MCF 10A (cell line): ENCODE results near the gene NUTM2B. TPM values are rescaled to one million over a fixed set of nuclear protein-coding genes. Genes with fewer than 3 reads are reported as not detected.
"Not testable (repeated sequence)": the region's sequence is repeated elsewhere in the genome, so short reads cannot be mapped to it uniquely, and the experiment has no call there.

Experiments used
- BruUV-seq: library from RNA; stranded (reverse); fragments of 400-500 nt; replicated peaks from 2 replicates; lab custom pipeline; 2021; lab: Mats Ljungman, UMichigan
- CTCF ChIA-PET: fragments of 300-600 bp; sonication (Branson Sonifier 250); formaldehyde crosslinking; extraction: SDS; loops from one replicate; lab custom pipeline; 2021; ENCODE audit warnings: antibody characterized with exemption, inconsistent platforms; lab: Yijun Ruan, JAX
- POLR2A ChIA-PET: fragments of 300-600, 350-650 bp; sonication (Branson Sonifier 250); formaldehyde crosslinking; extraction: SDS; loops from one replicate; lab custom pipeline; 2020; ENCODE audit warnings: antibody characterized with exemption, inconsistent platforms; lab: Yijun Ruan, JAX
- DNase-seq: peaks from one replicate; pipeline ENCODE4 v3.0.0-alpha.2; 2018; ENCODE audit not compliant: unreplicated experiment
- H3K27ac Mint-ChIP-seq: one replicate; pipeline ENCODE4 v1.8.0; 2022; ENCODE audit warnings: mild to moderate bottlenecking, low read depth, mixed read lengths; ENCODE audit not compliant: unreplicated experiment
- H3K27me3 Mint-ChIP-seq: one replicate; pipeline ENCODE4 v1.8.0; 2022; ENCODE audit warnings: mixed read lengths; ENCODE audit not compliant: insufficient read depth, unreplicated experiment
- H3K36me3 Mint-ChIP-seq: one replicate; pipeline ENCODE4 v1.8.0; 2022; ENCODE audit warnings: mild to moderate bottlenecking, moderate library complexity, mixed read lengths; ENCODE audit not compliant: insufficient read depth, unreplicated experiment
- H3K4me1 Mint-ChIP-seq: one replicate; pipeline ENCODE4 v1.8.0; 2022; ENCODE audit warnings: mixed read lengths; ENCODE audit not compliant: insufficient read depth, unreplicated experiment
- H3K4me3 Mint-ChIP-seq: one replicate; pipeline ENCODE4 v1.8.0; 2022; ENCODE audit warnings: mild to moderate bottlenecking, moderate library complexity, mixed read lengths; ENCODE audit not compliant: unreplicated experiment
- H3K9me3 Mint-ChIP-seq: one replicate; pipeline ENCODE4 v1.8.0; 2022; ENCODE audit warnings: mixed read lengths; ENCODE audit not compliant: unreplicated experiment
- intact Hi-C: fragments of 100-400 bp; cut with micrococcal nuclease; formaldehyde crosslinking; loops from 2 replicates; pipeline ENCODE4 v1.14.1; 2022
- total RNA-seq: library from RNA; stranded (reverse); gene quantifications from 2 replicates; pipeline ENCODE4 v1.2.3, GENCODE V29; 2022
- TF ChIP-seq, protein P1 (sequence below): fragments of 200-600 bp; IDR thresholded peaks from one replicate; pipeline ENCODE4 v1.8.0; 2022; ENCODE audit warnings: antibody characterized with exemption, mild to moderate bottlenecking; ENCODE audit not compliant: unreplicated experiment

NUTM2B gene
- total RNA-seq, 1 experiment from 2014 or later = 0.49 TPM

- CTCF ChIA-PET, H3K36me3 Mint-ChIP-seq, POLR2A ChIA-PET, H3K4me3 Mint-ChIP-seq, H3K27me3 Mint-ChIP-seq, intact Hi-C loops, H3K4me1 Mint-ChIP-seq, H3K9me3 Mint-ChIP-seq, H3K27ac Mint-ChIP-seq, BruUV-seq, DNase-seq: not testable (repeated sequence)
Observed at GRCh38 chr10:79720000-79720399, 17.0 kb downstream of the NUTM2B start.

DNA sequence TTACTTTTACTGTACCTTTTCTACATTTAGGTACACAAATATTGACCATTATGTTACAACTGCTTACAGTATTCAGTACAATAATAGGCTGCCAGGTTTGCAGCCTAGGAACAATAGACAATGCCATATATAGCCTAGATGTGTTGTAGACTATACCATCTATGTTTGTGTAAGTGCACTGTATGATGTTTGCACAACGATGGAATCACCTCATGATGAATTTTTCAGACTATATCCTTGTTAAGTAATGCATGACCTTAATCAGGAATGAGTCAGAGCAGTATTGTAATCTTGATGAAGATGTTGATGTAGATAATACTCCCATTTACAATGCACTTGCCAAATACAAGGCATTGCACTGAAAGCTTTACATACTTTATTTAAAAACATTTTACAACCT is 23.6 kb downstream of the NUTM2B start:
- H3K4me3 Mint-ChIP-seq, intact Hi-C loops, CTCF ChIA-PET, H3K36me3 Mint-ChIP-seq, POLR2A ChIA-PET, H3K9me3 Mint-ChIP-seq, H3K27ac Mint-ChIP-seq, H3K4me1 Mint-ChIP-seq, BruUV-seq, H3K27me3 Mint-ChIP-seq: not testable (repeated sequence)
- DNase-seq = peak; percentile 45

DNA sequence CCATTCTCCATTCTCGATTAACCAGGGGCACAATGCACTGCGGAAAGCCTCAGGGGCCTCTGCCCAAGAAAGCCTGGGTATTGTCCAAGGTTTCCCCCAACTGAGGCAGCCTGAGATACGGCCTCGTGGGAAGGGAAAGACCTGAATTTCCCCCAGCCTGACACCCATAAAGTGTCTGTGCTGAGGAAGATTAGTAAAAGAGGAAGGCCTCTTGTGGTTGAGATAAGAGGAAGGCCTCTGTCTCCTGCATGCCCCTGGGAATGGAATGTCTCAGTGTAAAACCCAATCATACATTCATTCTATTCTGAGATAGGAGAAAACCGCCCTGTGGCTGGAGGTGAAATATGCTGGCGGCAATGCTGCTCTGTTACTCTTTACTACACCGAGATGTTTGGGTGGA is 41.8 kb downstream of the NUTM2B start:
- H3K27me3 Mint-ChIP-seq, intact Hi-C loops, POLR2A ChIA-PET, H3K4me1 Mint-ChIP-seq, CTCF ChIA-PET, BruUV-seq, H3K9me3 Mint-ChIP-seq, H3K27ac Mint-ChIP-seq, DNase-seq, H3K4me3 Mint-ChIP-seq: not testable (repeated sequence)
- H3K36me3 Mint-ChIP-seq = peaks cover 18% of the 10 kb centered on the region

DNA sequence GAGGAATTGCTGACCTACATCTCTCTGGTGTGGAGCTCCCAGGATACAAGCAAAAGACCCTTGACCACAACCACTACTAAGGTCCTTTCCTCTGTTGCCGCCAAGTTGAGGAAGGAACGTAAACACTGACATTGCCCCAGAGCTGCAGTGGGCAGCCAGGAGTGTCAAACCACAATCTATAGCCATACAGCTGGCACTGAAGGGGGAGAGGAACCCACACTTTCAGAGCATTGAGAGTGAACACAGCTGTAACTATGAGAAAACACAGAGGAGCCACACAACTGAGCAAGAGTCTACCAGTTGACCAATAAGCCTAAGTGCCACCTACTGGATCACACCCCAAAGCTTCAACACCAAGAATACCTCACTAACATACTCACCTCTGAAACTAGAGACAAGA is 45.5 kb downstream of the NUTM2B start:
- BruUV-seq, CTCF ChIA-PET, H3K4me1 Mint-ChIP-seq, DNase-seq, H3K27me3 Mint-ChIP-seq, H3K36me3 Mint-ChIP-seq, POLR2A ChIA-PET, H3K27ac Mint-ChIP-seq, H3K4me3 Mint-ChIP-seq, H3K9me3 Mint-ChIP-seq, intact Hi-C loops: not testable (repeated sequence)

DNA sequence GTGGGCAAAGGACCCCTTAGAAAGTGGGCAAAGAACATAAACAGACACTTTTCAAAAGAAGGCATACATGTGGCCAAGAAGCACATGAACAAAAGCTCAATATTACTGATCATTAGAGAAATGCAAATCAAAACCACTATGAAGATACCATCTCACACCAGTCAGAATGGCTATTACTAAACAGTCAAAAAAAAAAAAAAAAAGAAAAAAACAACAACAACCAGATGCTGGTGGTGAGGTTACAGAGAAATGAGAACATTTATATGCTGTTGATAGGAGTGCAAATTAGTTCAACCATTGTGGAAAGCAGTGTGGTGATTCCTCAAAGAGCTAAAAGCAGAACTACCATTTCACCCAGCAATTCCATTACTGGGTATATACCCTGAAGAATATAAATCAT is 50.6 kb downstream of the NUTM2B start:
- H3K27ac Mint-ChIP-seq, CTCF ChIA-PET, DNase-seq, H3K27me3 Mint-ChIP-seq, BruUV-seq, H3K4me3 Mint-ChIP-seq, intact Hi-C loops, H3K4me1 Mint-ChIP-seq, POLR2A ChIA-PET, H3K9me3 Mint-ChIP-seq: not testable (repeated sequence)
- peaks cover 17% of the 10 kb centered on the region for H3K36me3 Mint-ChIP-seq

GRCh38 chr10:79758297-79758993 is 55.4 kb downstream of the NUTM2B start:
- TF ChIP-seq, protein P1, sequence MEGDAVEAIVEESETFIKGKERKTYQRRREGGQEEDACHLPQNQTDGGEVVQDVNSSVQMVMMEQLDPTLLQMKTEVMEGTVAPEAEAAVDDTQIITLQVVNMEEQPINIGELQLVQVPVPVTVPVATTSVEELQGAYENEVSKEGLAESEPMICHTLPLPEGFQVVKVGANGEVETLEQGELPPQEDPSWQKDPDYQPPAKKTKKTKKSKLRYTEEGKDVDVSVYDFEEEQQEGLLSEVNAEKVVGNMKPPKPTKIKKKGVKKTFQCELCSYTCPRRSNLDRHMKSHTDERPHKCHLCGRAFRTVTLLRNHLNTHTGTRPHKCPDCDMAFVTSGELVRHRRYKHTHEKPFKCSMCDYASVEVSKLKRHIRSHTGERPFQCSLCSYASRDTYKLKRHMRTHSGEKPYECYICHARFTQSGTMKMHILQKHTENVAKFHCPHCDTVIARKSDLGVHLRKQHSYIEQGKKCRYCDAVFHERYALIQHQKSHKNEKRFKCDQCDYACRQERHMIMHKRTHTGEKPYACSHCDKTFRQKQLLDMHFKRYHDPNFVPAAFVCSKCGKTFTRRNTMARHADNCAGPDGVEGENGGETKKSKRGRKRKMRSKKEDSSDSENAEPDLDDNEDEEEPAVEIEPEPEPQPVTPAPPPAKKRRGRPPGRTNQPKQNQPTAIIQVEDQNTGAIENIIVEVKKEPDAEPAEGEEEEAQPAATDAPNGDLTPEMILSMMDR = peak; percentile 9
- BruUV-seq, H3K9me3 Mint-ChIP-seq, H3K4me1 Mint-ChIP-seq, H3K27ac Mint-ChIP-seq, H3K4me3 Mint-ChIP-seq, H3K27me3 Mint-ChIP-seq, intact Hi-C loops, POLR2A ChIA-PET: not testable (repeated sequence)
- peaks cover 17% of the 10 kb centered on the region for H3K36me3 Mint-ChIP-seq
- CTCF ChIA-PET = interaction anchor here (0.6 kb wide), 1 partner anchor 563 kb away, joined by 5 read pairs; no protein-coding TSS in a partner anchor
- peak; percentile 9 for DNase-seq

Other genes starting within 250 kb of the NUTM2B start
- 0.42 and 0.54 TPM in 2 replicates for gene EIF5AL1, start 190.7 kb upstream of the NUTM2B start, total RNA-seq
- gene SFTPA2, start 142.8 kb upstream of the NUTM2B start, total RNA-seq = not detected in 2 replicates
- gene SFTPA1, start 92.3 kb upstream of the NUTM2B start, total RNA-seq = not detected in 2 replicates
- gene NUTM2E, start 123.5 kb downstream of the NUTM2B start, total RNA-seq = 0.12 and 0.37 TPM in 2 replicates
- 0.23 TPM in 1 of 2 replicates, not detected in the other for gene SFTPD, start 245.9 kb downstream of the NUTM2B start, total RNA-seq